ENCODE measurements around the gene GOLGA6L2.

DNA sequence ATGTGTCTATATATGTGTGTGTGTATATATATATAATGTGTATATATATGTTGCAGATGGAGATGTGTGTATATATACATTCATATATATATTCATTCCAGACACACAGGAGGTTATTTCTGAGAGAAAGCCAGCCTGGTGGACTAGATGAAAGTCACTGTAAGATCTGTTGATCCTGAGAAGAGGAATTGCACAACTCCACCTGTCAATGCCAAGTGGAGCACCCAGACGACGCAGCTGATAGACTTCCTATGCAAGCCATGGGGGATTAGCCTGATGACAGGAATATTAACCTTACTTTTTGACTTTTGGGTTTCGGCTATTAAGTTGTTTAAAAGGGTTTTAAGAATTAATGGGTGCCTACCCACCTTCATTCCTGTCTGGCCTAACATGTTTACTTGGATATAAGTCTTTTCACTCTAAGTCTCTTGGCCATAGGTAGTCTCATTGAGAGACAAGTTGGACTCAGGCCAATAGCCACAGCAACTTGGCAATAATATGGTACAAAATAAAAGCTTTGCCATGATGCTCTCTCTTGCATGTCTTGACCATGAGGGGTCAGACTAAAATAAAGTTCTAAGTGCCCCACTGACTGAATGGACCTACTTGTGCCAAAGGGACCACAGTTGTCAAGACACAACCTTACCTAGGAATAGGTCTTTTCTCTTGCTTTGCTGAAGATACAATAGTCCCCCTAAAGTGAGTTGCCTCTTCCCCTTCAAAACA is 35.9 kb upstream of the GOLGA6L2 start:
- TF ChIP-seq, protein P1, sequence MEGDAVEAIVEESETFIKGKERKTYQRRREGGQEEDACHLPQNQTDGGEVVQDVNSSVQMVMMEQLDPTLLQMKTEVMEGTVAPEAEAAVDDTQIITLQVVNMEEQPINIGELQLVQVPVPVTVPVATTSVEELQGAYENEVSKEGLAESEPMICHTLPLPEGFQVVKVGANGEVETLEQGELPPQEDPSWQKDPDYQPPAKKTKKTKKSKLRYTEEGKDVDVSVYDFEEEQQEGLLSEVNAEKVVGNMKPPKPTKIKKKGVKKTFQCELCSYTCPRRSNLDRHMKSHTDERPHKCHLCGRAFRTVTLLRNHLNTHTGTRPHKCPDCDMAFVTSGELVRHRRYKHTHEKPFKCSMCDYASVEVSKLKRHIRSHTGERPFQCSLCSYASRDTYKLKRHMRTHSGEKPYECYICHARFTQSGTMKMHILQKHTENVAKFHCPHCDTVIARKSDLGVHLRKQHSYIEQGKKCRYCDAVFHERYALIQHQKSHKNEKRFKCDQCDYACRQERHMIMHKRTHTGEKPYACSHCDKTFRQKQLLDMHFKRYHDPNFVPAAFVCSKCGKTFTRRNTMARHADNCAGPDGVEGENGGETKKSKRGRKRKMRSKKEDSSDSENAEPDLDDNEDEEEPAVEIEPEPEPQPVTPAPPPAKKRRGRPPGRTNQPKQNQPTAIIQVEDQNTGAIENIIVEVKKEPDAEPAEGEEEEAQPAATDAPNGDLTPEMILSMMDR (IDR thresholded peaks at IDR 0.05; ENCODE audit: low read depth, low read length) = no peak
- no peak for TF ChIP-seq EZH2phosphoT487 (IDR thresholded peaks at IDR 0.05; ENCODE audit: low read depth)
